Skeletal muscle satellite cell (primary cell): ENCODE results near the gene MME.
A peak's percentile ranks its signal among the peaks of the same experiment; 100 is the strongest.

Experiments used
- H3K27me3 ChIP-seq: 2 replicates; pipeline ENCODE4 v1.7.0; 2013; ENCODE audit warnings: low read length; ENCODE audit not compliant: control insufficient read depth, insufficient read depth
- H3K36me3 ChIP-seq: 2 replicates; pipeline ENCODE4 v1.7.0; 2013; ENCODE audit warnings: mild to moderate bottlenecking, control low read depth, low read length; ENCODE audit not compliant: insufficient read depth
- H3K4me1 ChIP-seq: 2 replicates; pipeline ENCODE4 v1.7.0; 2013; ENCODE audit warnings: low read length; ENCODE audit not compliant: control insufficient read depth, insufficient read depth
- H3K4me2 ChIP-seq: 2 replicates; pipeline ENCODE4 v1.7.0; 2013; ENCODE audit warnings: mild to moderate bottlenecking, low read length
- H3K4me3 ChIP-seq: 2 replicates; pipeline ENCODE4 v1.7.0; 2013; ENCODE audit warnings: low read length
- H3K9ac ChIP-seq: 2 replicates; pipeline ENCODE4 v1.7.0; 2013; ENCODE audit warnings: mild to moderate bottlenecking, low read depth, low read length, moderate library complexity
- H3K9me3 ChIP-seq: replicated peaks from 2 replicates; pipeline ENCODE4 v1.7.0; 2013; ENCODE audit warnings: mild to moderate bottlenecking, control low read depth, low read length

Gene MME

DNA sequence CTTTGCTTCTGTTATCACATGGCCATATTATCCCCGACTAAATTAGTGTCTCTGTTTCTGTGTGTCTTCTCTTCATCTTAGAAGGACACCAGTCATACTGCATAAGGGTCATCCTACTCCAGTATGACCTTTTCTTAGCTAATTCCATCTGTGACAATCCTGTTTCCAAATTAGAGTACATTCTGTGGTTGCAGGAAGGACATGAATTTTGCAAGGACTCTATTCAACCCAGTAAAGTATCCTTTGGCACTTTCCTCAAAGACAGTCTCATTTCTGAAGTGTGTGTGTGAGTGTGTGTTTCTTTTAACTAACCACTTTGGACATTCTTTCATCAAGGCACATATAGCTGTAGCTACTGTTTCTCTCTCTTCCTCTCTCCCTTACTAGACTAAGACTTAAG lies 15.2 kb upstream of the MME start:
- peaks cover 34% of the 10 kb centered on the region for H3K4me1 ChIP-seq
- peak overlapping the region; percentile 45 for H3K9ac ChIP-seq
- no peaks in the 10 kb centered on the region for H3K9me3 ChIP-seq
- H3K4me2 ChIP-seq = no peak overlapping the region
- H3K36me3 ChIP-seq = no peaks in the 10 kb centered on the region
- no peaks in the 10 kb centered on the region for H3K27me3 ChIP-seq
- H3K4me3 ChIP-seq = no peak overlapping the region

DNA sequence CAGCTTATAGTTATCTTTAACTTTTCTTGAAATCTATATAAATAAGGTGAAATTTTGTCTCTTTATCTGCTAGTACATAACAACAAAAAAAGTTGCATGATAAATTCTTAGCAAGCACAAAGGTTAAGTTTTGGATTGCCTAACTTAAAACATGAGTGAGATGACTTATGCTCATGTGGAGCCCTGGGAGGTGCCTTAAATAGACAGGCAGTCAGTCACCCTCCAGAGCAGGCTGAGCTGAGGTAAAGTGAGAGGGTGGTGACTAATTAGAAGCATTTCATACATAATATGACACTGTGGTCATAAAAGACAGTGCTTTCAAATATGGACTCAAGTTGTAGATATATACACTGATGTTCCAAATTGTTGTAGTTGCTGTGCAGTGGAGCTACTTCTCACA lies 14.6 kb upstream of the MME start:
- H3K4me3 ChIP-seq = no peak overlapping the region
- H3K27me3 ChIP-seq = no peaks in the 10 kb centered on the region
- H3K9me3 ChIP-seq = no peaks in the 10 kb centered on the region
- peaks cover 40% of the 10 kb centered on the region for H3K4me1 ChIP-seq
- no peaks in the 10 kb centered on the region for H3K36me3 ChIP-seq
- peak overlapping the region; percentile 45 for H3K9ac ChIP-seq
- peak overlapping the region; percentile 29 for H3K4me2 ChIP-seq

DNA sequence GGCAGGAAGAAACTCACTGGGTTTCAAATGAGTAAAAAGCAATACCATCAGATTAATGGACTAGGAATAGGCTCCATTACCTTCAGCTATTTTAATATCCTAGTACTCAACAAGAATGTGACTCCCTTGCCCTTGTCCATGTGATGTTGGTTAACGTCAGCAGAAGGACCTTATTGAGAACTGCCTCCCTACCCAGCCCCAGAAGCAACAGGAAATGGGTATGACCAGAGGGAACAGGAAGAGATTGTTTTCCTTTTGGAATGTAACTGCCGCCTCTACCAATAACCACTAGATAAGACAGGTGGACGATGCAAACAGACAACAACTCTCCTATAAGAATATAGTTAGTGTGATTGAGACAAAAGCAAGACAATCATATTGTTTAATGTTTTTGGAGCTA lies 10.4 kb upstream of the MME start:
- peak overlapping the region; percentile 79 for H3K9ac ChIP-seq
- H3K4me1 ChIP-seq = peaks cover 47% of the 10 kb centered on the region

DNA sequence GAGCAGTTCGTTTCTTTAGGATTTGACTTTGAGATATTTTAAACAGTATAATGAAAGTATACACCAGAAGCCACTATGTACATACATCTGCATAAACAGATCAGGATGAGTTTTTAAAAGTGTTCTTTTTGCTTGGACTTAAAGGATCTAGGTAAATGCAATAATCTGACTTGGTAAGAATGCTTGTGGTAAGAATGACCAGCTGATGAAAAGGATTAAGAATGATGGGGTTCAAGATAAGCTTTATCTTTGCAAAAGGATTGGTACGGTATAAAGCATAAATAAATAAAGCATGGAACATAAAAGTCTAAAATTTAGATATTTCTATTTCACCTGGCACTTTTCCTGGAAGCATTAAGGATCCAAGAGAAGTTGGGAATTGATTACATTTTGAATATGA lies 9.8 kb upstream of the MME start:
- peaks cover 41% of the 10 kb centered on the region for H3K4me1 ChIP-seq
- peak overlapping the region; percentile 34 for H3K4me2 ChIP-seq
- no peaks in the 10 kb centered on the region for H3K36me3 ChIP-seq
- no peaks in the 10 kb centered on the region for H3K9me3 ChIP-seq
- peak overlapping the region; percentile 79 for H3K9ac ChIP-seq
- no peak overlapping the region for H3K4me3 ChIP-seq
- H3K27me3 ChIP-seq = no peaks in the 10 kb centered on the region

More for the DNA sequence above, 10.4 kb upstream of the MME start:
- no peak overlapping the region for H3K4me3 ChIP-seq
- H3K36me3 ChIP-seq = no peaks in the 10 kb centered on the region
- H3K27me3 ChIP-seq = no peaks in the 10 kb centered on the region
- no peak overlapping the region for H3K4me2 ChIP-seq
- H3K9me3 ChIP-seq = no peaks in the 10 kb centered on the region

DNA sequence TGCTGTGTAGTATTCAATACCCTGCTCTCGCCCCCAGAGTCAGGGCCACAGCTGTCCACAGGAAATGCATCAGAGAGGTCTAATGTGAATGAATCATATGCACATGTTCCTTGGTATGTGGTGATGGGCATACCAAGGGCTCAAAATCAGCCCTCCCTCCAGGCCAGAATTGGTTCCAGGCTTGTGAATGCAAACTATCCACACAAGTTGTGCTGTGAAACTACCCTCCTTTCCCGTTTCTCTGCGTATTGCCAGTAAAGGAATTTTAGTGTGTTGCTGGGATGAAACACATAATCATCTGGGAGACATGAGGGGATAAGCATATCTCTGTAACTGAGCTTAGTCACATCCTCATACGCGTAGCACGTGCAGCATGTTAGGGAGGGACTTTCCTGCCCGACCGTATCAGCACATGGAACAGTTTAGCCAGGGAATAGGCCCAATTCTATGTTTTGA lies 9.2 kb upstream of the MME start:
- Histone ChIP-seq H3K4me1 (peaks cover 36% of the 10 kb centered on the region), H3K4me3 (no peak overlapping the region), H3K4me2 (peak overlapping the region; percentile 34), H3K9me3 (no peaks in the 10 kb centered on the region), H3K27me3 (no peaks in the 10 kb centered on the region), H3K9ac (peak overlapping the region; percentile 79), H3K36me3 (no peaks in the 10 kb centered on the region)

DNA sequence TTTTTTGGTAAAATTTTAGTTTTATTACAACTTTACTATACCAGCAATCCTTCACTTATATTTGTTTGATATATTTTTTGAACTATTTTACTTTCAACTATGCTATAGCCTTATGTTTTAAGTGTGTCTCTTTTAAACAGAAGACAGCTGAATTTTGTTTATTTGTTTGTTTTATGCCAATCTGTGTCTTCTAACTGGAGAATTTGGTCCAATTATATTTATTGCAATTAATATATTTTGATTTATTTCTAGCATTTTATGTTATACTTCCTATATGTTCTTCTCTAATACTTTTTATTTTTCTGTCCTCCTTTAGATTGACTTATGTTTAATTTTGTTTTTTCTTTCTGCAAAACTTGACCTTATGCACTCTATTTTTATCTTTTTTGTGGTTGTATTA lies 4.9 kb upstream of the MME start:
- Histone ChIP-seq H3K27me3 (no peaks in the 10 kb centered on the region), H3K9ac (no peak overlapping the region), H3K36me3 (no peaks in the 10 kb centered on the region), H3K4me1 (peaks cover 15% of the 10 kb centered on the region), H3K9me3 (no peaks in the 10 kb centered on the region), H3K4me3 (no peak overlapping the region), H3K4me2 (no peak overlapping the region)

DNA sequence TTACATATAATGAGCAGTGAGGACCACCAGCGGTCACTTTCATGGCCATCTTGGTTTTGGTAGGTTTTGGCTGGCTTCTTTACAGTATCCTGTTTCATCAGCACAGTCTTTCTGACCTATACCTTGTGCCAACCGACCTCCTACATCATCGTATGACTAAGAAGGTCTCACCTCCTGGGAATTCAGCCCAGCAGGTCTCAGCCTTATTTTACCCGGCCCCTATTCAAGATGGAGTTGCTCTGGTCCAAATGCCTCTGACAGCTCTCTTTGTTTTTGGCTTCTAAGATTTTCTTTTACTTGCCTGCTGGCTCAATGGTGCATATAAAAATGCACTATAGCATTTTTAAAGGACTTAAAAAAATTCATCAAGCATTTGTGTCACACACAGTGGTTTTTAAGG lies 3.2 kb upstream of the MME start:
- H3K4me3 ChIP-seq = no peak overlapping the region
- H3K4me2 ChIP-seq = no peak overlapping the region
- H3K9me3 ChIP-seq = no peaks in the 10 kb centered on the region
- no peaks in the 10 kb centered on the region for H3K27me3 ChIP-seq
- H3K36me3 ChIP-seq = no peaks in the 10 kb centered on the region
- no peak overlapping the region for H3K9ac ChIP-seq
- H3K4me1 ChIP-seq = no peaks in the 10 kb centered on the region

DNA sequence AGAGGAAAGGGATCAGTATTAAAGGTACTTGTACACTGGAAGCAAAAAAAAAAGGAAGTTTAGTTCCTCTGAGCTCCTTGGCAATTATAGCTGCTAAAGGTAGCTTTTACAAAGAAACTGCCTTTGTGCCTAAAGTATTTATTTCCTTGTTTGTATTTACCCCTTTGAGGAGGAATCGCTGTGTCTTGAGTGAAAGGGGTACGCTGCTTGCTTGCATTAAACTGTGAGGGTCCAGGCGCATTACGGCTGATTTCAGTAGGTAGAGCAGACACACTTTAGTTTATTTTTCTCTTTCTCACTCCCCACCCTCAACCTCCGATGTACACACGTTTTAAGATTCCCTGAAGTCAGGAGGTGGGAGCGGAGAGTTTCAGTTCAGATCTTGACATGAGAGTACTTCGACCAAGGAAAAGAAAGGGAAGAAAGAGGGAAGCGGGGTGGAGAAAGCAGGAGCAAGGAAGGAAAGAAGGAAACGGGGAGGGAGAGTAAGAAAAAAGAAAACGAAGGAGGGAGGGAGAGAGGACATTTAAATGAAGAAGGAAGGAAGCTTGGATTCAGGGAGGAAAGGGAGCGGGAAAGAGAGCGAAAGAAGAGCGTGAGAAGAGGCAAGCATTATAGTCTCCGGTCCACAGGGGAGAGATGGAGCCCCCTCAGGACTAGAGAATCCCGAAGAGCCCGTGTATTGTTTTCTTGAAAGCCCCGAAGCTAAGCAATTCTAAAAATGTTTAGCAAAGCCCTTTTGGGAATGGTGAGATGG lies 1.2 kb upstream of the MME start:
- Histone ChIP-seq H3K4me3 (peak overlapping the region; percentile 91), H3K4me1 (peaks cover 15% of the 10 kb centered on the region), H3K9me3 (no peaks in the 10 kb centered on the region), H3K9ac (peak overlapping the region; percentile 81), H3K4me2 (peak overlapping the region; percentile 88), H3K36me3 (peaks cover under 1% of the 10 kb centered on the region), H3K27me3 (no peaks in the 10 kb centered on the region)

DNA sequence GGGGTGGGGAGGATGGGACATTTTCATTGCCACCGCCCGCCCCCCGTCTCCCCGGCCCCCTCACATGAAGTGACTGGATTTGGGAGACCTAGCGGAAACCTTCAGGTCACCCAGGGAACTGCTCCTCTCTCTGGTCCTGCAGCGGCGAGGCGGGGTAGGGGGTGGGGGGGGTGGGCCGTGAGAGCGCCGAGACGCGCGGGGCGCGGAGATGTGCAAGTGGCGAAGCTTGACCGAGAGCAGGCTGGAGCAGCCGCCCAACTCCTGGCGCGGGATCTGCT lies 712 bp upstream of the MME start:
- Histone ChIP-seq H3K27me3 (no peaks in the 10 kb centered on the region), H3K9ac (peak overlapping the region; percentile 81), H3K9me3 (no peaks in the 10 kb centered on the region), H3K4me1 (peaks cover 18% of the 10 kb centered on the region), H3K4me3 (peak overlapping the region; percentile 91), H3K4me2 (peak overlapping the region; percentile 88), H3K36me3 (peaks cover 6% of the 10 kb centered on the region)

DNA sequence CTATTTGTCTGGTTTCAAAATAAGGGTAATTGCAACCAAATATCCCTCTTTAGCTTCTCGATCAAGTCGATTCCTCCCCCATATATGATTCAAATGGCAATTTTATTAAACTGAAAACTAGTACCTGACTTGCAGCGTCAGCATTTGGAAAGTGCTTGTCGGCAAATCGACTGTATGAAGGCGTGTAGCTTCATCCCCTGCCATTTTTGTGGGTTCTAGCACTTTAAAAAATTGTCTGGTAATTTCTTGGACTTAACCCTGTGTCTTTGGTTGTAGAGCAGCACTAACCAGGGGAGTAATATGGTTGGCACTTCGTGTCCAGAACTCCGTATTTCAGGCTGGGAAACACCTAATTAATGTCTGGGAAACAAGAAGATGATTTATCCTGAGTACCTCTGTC lies 573 bp downstream of the MME start:
- peak overlapping the region; percentile 81 for H3K9ac ChIP-seq
- H3K36me3 ChIP-seq = peaks cover 14% of the 10 kb centered on the region
- H3K9me3 ChIP-seq = no peaks in the 10 kb centered on the region
- H3K4me1 ChIP-seq = peaks cover 18% of the 10 kb centered on the region
- peak overlapping the region; percentile 88 for H3K4me2 ChIP-seq
- H3K27me3 ChIP-seq = no peaks in the 10 kb centered on the region
- H3K4me3 ChIP-seq = peak overlapping the region; percentile 91

DNA sequence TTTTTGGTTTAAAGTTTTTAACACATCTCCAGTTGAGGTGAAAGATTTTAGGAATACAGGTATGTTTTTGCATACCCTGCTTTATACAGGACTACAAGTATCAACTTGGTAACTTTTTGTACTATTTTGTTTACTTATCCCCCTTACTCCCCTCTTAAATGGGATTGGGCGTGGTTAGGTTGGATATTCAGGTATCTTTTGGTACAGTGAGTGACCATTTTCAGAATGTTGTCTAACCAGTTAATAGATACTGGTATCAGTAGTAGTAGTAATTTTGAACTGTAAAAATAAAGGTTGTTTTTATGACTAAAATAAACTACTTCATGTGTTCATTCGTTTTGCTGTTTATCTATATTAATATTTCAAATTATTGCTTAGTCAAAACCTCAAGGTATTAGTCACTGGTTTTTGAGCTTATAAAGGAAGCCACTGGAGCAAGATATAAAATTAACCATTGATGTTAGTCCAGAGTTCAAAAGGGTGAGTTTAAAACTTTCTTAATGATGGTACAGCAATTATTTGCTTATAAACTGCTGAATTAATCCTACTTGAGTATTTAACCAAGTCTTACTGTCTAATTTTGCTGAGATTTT lies 3.3 kb downstream of the MME start:
- Histone ChIP-seq H3K4me2 (peak overlapping the region; percentile 88), H3K9me3 (no peaks in the 10 kb centered on the region), H3K4me3 (peak overlapping the region; percentile 1), H3K27me3 (no peaks in the 10 kb centered on the region), H3K9ac (peak overlapping the region; percentile 15), H3K36me3 (peaks cover 32% of the 10 kb centered on the region), H3K4me1 (peaks cover 30% of the 10 kb centered on the region)

DNA sequence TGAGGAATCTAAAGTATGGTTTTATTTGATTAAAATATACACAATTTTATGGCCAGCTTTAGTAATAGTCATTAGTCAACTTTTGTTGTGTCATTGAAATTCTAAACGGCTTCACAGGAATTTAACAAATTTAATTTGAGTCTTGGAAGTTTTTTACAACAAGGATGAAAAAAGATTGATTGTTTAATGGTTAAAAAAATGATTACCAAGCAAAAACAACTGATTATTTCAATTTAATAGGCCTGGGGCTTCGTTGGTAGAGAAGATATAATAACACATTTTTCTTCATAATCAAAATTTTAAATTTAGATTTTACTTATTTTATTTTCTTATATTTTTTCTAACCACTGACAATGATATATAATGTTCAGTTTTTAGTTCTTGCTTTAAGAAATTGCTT lies 4.4 kb downstream of the MME start:
- H3K4me2 ChIP-seq = no peak overlapping the region
- H3K4me1 ChIP-seq = peaks cover 40% of the 10 kb centered on the region
- no peak overlapping the region for H3K4me3 ChIP-seq
- no peaks in the 10 kb centered on the region for H3K27me3 ChIP-seq
- no peak overlapping the region for H3K9ac ChIP-seq
- H3K36me3 ChIP-seq = peaks cover 37% of the 10 kb centered on the region
- no peaks in the 10 kb centered on the region for H3K9me3 ChIP-seq
